Glutamatergic neuron (in vitro differentiated cells): Measurements from ENCODE around the gene GSTM2. TPM values are rescaled to one million over a fixed set of nuclear protein-coding genes. Genes with fewer than 3 reads are reported as not detected.

ENCODE experiments used
- total RNA-seq: library from RNA; stranded (reverse); fragmentation: NEBNext Ultra II Directional; extraction: Animal tissue kit (Norgen Biotek cat#: 25700); gene quantifications from one replicate; pipeline ENCODE4 v1.2.1, GENCODE V29; 2021; ENCODE audit not compliant: unreplicated experiment

GSTM2 gene
- total RNA-seq, 1 donor from 2014 or later: 33.6 TPM

Other genes with a start within 250 kb of the GSTM2 start
- 54.0 TPM for gene PSMA5, start 241.6 kb upstream of the GSTM2 start, total RNA-seq
- 0.42 TPM for gene SYPL2, start 201.5 kb upstream of the GSTM2 start, total RNA-seq
- 54.9 TPM for gene ATXN7L2, start 184.2 kb upstream of the GSTM2 start, total RNA-seq
- gene CYB561D1, start 174.0 kb upstream of the GSTM2 start, total RNA-seq: 23.9 TPM
- gene AMIGO1, start 158.3 kb upstream of the GSTM2 start, total RNA-seq: 8.0 TPM
- 0.76 TPM for gene GPR61, start 128.2 kb upstream of the GSTM2 start, total RNA-seq
- gene GNAI3, start 119.4 kb upstream of the GSTM2 start, total RNA-seq: 13.8 TPM
- gene GNAT2, start 48.4 kb upstream of the GSTM2 start, total RNA-seq: not detected
- 49.3 TPM for gene AMPD2, start 48.2 kb upstream of the GSTM2 start, total RNA-seq
- 12.3 TPM for gene GSTM4, start 12.0 kb upstream of the GSTM2 start, total RNA-seq
- gene GSTM1, start 19.8 kb downstream of the GSTM2 start, total RNA-seq: not detected
- 0.20 TPM for gene GSTM5, start 44.2 kb downstream of the GSTM2 start, total RNA-seq
- gene GSTM3, start 73.0 kb downstream of the GSTM2 start, total RNA-seq: 8.3 TPM
- not detected for gene EPS8L3, start 95.9 kb downstream of the GSTM2 start, total RNA-seq
- 0.59 TPM for gene CSF1, start 242.8 kb downstream of the GSTM2 start, total RNA-seq